Body of pancreas (tissue), 4 donors: ENCODE measurements around the gene RAB11A. TPM values are rescaled to one million over a fixed set of nuclear protein-coding genes. Genes with fewer than 3 reads are reported as not detected.

Experiments used
- ATAC-seq: fragments of 150-250 bp; one replicate; pipeline ENCODE4 v1.9.1; 2016
- DNase-seq, 4 donors: peaks; one replicate each; pipeline ENCODE4 v3.0.0-alpha.2; 2019
- H3K27ac ChIP-seq, 4 donors: fragments of 200-600 bp; sonication (generic); 1 replicate in 3 of 4; 2 replicates in 1 of 4; pipeline versions ENCODE4 v1.5.1 to v1.6.1; 2016 to 2019; ENCODE audit warnings: mild to moderate bottlenecking in 1 of 4, mixed read lengths in 1 of 4, moderate library complexity in 1 of 4
- H3K27me3 ChIP-seq, 2 donors: fragments of 200-600 bp; sonication (generic); one replicate each; pipeline ENCODE4 v1.6.0; 2016; ENCODE audit warnings: mild to moderate bottlenecking in 1 of 2
- H3K36me3 ChIP-seq, 2 donors: fragments of 200-600 bp; sonication (generic); replicated peaks in 1 of 2; 2 replicates each; pipeline ENCODE4 v1.5.1; 2016; ENCODE audit warnings: low read depth in 2 of 2; ENCODE audit not compliant: insufficient read depth in 1 of 2
- H3K4me1 ChIP-seq: fragments of 200-600 bp; sonication (generic); one replicate; pipeline ENCODE4 v1.6.0; 2016
- H3K4me3 ChIP-seq, 2 donors: fragments of 200-600 bp; sonication (generic); 1 replicate in 1 of 2; 2 replicates in 1 of 2; pipeline ENCODE4 v1.5.1; 2016 to 2019
- H3K9me3 ChIP-seq, 3 donors: fragments of 200-600 bp; sonication (generic); 1 replicate in 2 of 3; 2 replicates in 1 of 3; pipeline ENCODE4 v1.5.1; 2016
- CTCF ChIP-seq, 7 experiments: fragments of 450-650 bp in 4 of 7; fragments of 200-600 bp in 3 of 7; sonication (generic) in 3 of 7; IDR thresholded peaks; one replicate each; pipeline ENCODE4 v1.5.1; 2016 to 2019; ENCODE audit warnings: antibody characterized with exemption in 7 of 7
- POLR2A ChIP-seq, 3 donors: fragments of 450-650 bp; IDR thresholded peaks; one replicate each; pipeline ENCODE4 v1.6.1; 2016; ENCODE audit warnings: antibody characterized with exemption in 3 of 3, mild to moderate bottlenecking in 2 of 3
- WGBS, 2 donors: methylation state at CpG; one replicate each; pipeline ENCODE4 v1.1.5; 2017; 5-methylcytosine and 5-hydroxymethylcytosine counted together
- intact Hi-C: fragments of 100-400 bp; cut with DNase I; formaldehyde crosslinking; loops from one replicate; pipeline ENCODE4 v1.15.1; 2023
- total RNA-seq, 2 donors: library from RNA; depleted of rRNA; stranded (reverse); fragments of >200 nt; gene quantifications; one replicate each; pipeline ENCODE4 v1.1.0, GENCODE V29; 2016

RAB11A gene
- total RNA-seq, 2 donors from 2014 or later: 35.3 to 39.4 TPM

GRCh38 chr15:65916041-65916663 is 46.9 kb downstream of the RAB11A start:
- TF ChIP-seq CTCF (IDR thresholded peaks at IDR 0.05): no peak
- TF ChIP-seq POLR2A (IDR thresholded peaks at IDR 0.05): no peak
- H3K36me3 ChIP-seq: no peaks in the 10 kb centered on the region
- peak overlapping the region in 1 of 4 donors; percentile 51 for H3K27ac ChIP-seq
- intact Hi-C loops: no loop called here
- no peaks in the 10 kb centered on the region for H3K9me3 ChIP-seq
- peaks cover 37% of the 10 kb centered on the region for H3K4me1 ChIP-seq
- DNase-seq (peak in 1 of 4 donors; percentile 23), ATAC-seq (no peak)
- no peak overlapping the region for H3K4me3 ChIP-seq
- 74% methylated on average over 7 of the region's 7 CpGs for WGBS, 2 donors
- no peaks in the 10 kb centered on the region for H3K27me3 ChIP-seq

- TF ChIP-seq CTCF (IDR thresholded peaks at IDR 0.05) (peak in 6 of 7 experiments; percentile 26 to 75 (median 58)), POLR2A (IDR thresholded peaks at IDR 0.05) (no peak)
- WGBS, 2 donors: 38 to 49% methylated on average over 13 to 16 of the region's 16 CpGs
- intact Hi-C loops: no loop called here
- Histone ChIP-seq H3K27me3 (no peaks in the 10 kb centered on the region), H3K4me3 (no peak overlapping the region), H3K27ac (no peak overlapping the region), H3K9me3 (no peaks in the 10 kb centered on the region), H3K36me3 (no peaks in the 10 kb centered on the region), H3K4me1 (peaks cover 37% of the 10 kb centered on the region)
- DNase-seq (peak; percentile 49 to 77 (median 68)), ATAC-seq (peak; percentile 76)
These were observed 47.5 kb downstream of the RAB11A start for GRCh38 chr15:65916664-65917406.

GRCh38 chr15:65917407-65917756 is 48.1 kb downstream of the RAB11A start:
- DNase-seq (no peak), ATAC-seq (no peak)
- no peaks in the 10 kb centered on the region for H3K27me3 ChIP-seq
- no peak for TF ChIP-seq POLR2A (IDR thresholded peaks at IDR 0.05)
- TF ChIP-seq CTCF (IDR thresholded peaks at IDR 0.05): no peak
- H3K27ac ChIP-seq: no peak overlapping the region
- peaks cover 37% of the 10 kb centered on the region for H3K4me1 ChIP-seq
- no peaks in the 10 kb centered on the region for H3K9me3 ChIP-seq
- no peak overlapping the region for H3K4me3 ChIP-seq
- intact Hi-C loops: no loop called here
- 68 to 69% methylated on average over 3 of the region's 3 CpGs for WGBS, 2 donors
- no peaks in the 10 kb centered on the region for H3K36me3 ChIP-seq

- 91 to 93% methylated on average over 4 of the region's 4 CpGs for WGBS, 2 donors
- ATAC-seq (no peak), DNase-seq (no peak)
- H3K4me3 ChIP-seq: no peak overlapping the region
- peaks cover 37% of the 10 kb centered on the region for H3K4me1 ChIP-seq
- no peak for TF ChIP-seq POLR2A (IDR thresholded peaks at IDR 0.05)
- TF ChIP-seq CTCF (IDR thresholded peaks at IDR 0.05): no peak
- no peaks in the 10 kb centered on the region for H3K27me3 ChIP-seq
- no peaks in the 10 kb centered on the region for H3K9me3 ChIP-seq
- intact Hi-C loops: no loop called here
- no peaks in the 10 kb centered on the region for H3K36me3 ChIP-seq
- H3K27ac ChIP-seq: no peak overlapping the region
These were observed 48.6 kb downstream of the RAB11A start for GRCh38 chr15:65917936-65918335.
